Measurements from ENCODE around the gene XDH.

DNA sequence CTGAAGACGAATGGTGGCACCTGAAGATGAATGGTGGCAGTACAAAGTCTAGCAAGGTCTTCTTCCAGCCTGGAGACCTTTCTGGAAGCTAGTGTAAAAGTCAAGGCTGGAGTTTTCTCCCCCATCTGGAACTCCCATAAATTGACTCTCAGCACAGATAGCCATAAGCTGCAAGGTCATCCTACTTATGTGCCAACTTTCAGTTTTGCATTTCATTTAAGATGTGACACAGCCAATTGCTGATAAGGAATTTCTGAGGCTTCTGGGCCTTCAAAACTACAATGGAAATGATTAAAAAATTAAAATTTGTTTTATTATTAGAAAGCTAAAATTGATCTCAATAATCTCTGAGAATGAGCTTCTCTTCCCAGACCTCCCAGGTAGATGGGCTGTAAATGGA lies 10.2 kb downstream of the XDH start:
- TF ChIP-seq, protein P1, sequence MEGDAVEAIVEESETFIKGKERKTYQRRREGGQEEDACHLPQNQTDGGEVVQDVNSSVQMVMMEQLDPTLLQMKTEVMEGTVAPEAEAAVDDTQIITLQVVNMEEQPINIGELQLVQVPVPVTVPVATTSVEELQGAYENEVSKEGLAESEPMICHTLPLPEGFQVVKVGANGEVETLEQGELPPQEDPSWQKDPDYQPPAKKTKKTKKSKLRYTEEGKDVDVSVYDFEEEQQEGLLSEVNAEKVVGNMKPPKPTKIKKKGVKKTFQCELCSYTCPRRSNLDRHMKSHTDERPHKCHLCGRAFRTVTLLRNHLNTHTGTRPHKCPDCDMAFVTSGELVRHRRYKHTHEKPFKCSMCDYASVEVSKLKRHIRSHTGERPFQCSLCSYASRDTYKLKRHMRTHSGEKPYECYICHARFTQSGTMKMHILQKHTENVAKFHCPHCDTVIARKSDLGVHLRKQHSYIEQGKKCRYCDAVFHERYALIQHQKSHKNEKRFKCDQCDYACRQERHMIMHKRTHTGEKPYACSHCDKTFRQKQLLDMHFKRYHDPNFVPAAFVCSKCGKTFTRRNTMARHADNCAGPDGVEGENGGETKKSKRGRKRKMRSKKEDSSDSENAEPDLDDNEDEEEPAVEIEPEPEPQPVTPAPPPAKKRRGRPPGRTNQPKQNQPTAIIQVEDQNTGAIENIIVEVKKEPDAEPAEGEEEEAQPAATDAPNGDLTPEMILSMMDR (IDR thresholded peaks at IDR 0.05; ENCODE audit: low read depth, low read length, poor library complexity, severe bottlenecking), result no peak
- no peak for TF ChIP-seq EZH2phosphoT487 (IDR thresholded peaks at IDR 0.05; ENCODE audit: borderline replicate concordance, low read length)

Measured in DOHH2 (cell line).